GM21390 (cell line): ENCODE results near the gene MRPS25.

ENCODE experiments used
- ATAC-seq: cut with Tn5 transposase; IDR thresholded peaks from one replicate; pipeline ENCODE4 v1.9.1; 2021; ENCODE audit not compliant: unreplicated experiment

Gene MRPS25

GRCh38 chr3:15083252-15083651 is 18.1 kb upstream of the MRPS25 start:
- ATAC-seq, result no peak

- ATAC-seq, result no peak
These were observed 17.0 kb upstream of the MRPS25 start for GRCh38 chr3:15081960-15082664.

DNA sequence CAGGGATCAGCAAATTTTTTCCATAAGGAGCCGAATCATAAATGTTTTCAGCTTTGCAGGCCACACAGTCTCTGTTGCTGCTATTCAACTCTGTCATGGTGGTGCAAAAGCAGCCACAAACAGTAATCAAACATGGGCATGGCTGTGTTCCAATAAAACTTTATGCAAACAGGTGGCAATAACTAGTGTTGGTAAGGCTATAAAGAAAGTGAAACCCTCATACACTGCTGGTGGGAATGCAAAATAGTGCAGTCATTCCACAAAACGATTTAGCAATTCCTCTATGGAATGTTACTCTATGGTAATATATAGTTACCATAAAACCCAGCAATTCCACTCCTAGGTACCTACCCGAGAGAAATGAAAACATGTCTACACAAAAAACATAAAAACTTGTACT is 14.0 kb upstream of the MRPS25 start:
- ATAC-seq, result no peak

- no peak for ATAC-seq
These were observed 9.4 kb upstream of the MRPS25 start for GRCh38 chr3:15074500-15074899.

- no peak for ATAC-seq
These were observed 6.6 kb upstream of the MRPS25 start for GRCh38 chr3:15071699-15072098.

- no peak for ATAC-seq
These were observed 4.3 kb upstream of the MRPS25 start for GRCh38 chr3:15069441-15069840.

GRCh38 chr3:15066467-15066866 is 1.4 kb upstream of the MRPS25 start:
- no peak for ATAC-seq

GRCh38 chr3:15065550-15066007 is 464 bp upstream of the MRPS25 start:
- ATAC-seq, result no peak

GRCh38 chr3:15064299-15064834 is 748 bp downstream of the MRPS25 start:
- ATAC-seq, result peak; percentile 21

DNA sequence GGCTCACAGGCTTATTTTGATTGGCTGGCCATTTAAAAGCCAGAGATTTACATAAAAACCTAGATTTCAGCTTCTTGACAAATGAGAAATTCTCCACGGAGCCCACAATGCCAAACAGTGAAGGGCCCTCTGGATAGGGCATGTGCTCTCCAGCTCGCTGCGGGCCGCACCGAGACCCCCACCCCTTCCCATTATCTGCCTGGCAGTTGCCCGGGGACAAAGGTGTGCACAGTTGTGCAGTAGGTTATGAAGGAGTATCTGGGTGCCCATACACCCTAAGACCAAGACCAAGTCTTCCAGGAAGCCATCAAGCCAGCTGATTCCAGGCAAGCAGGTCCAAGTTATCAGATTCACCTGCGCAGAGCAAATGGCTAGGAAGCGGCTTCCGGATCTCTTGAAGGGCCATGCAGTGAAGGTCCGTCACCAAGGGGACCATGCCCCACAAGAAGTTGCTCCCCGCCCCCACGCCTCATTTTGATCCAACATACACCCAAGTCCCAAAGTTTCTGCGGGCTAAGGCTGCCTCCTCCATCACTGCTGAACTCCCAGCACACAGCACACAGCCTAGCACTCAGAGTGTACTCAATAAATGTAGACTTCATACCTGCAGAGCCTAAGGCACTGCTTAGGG is 1.3 kb downstream of the MRPS25 start:
- ATAC-seq, result no peak

- ATAC-seq, result no peak
These were observed 1.9 kb downstream of the MRPS25 start for GRCh38 chr3:15063238-15063637.

DNA sequence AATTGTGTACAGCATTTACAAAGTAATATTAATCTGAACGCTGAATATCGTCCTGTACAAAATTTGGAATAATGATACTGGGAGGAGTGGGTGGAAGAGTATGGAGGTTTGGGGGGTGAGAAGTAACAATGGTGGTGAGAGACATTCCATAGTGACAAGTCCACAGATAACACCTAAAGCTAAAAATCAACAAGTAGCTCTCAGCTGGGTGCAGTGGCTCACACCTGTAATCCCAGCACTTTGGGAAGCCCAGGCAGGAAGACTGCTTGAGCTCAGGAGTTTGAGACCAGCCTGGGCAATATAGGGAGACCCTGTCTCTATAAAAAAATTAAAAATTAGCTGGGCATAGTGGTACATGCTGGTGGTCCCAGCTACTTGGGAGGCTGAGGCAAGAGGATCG is 5.1 kb downstream of the MRPS25 start:
- ATAC-seq, result no peak

DNA sequence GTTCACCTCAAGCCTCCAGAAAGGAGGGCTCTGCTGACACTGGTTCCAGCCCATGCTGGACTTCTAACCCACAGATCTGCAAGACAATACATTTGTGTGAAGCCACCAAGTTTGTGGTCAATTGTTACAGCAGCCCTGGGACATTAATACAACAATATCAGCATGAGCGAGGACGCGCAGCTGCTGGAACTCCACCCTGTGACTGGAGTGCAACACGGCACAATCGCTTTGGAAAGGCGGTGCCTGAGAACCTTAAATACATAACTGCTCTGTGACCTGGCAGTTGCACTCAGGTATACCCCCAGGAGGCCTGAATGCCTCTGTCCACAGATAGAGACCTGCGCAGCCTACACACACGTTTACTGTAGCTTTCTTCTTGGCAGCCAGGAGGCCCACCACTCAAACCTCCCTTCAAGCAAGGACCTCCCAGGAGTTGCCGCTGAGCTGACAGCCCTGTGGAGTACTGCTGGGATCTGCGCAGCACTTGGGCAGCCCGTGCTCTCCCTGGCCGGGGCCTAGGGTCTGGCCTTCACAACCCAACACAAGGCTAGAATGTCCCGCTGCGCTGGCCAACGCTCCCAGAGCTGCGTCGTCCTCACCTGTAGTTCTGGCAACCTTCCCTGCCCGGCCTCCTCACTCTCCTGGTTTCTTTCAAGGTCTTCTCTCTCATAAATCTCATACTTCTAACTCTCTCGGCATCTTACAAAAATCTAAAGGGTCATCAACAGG is 8.3 kb downstream of the MRPS25 start:
- ATAC-seq, result no peak

DNA sequence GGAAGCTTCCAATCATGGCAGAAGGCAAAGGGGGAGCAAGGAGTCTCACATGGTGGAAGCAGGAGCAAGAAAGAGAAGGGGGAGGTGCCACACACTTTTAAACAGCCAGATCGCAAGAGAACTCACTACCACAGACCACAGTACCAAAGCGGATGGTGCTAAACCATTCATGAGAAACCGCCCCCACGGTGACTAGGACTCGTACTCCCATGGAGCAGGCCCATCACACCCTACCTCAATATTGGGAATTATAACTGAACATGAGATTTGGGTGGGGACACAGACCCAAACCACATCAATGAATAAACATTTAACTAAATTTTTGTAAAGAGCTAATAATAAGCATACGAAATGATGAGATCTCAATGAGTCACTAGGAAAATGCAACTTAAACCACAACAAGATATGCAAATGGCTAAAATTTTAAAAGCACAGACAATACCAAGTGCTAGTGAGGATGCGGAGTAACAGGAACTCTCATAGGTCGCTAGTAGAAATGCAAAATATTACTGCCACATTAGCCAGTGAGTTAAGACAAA is 10.0 kb downstream of the MRPS25 start:
- ATAC-seq, result peak; percentile 40

DNA sequence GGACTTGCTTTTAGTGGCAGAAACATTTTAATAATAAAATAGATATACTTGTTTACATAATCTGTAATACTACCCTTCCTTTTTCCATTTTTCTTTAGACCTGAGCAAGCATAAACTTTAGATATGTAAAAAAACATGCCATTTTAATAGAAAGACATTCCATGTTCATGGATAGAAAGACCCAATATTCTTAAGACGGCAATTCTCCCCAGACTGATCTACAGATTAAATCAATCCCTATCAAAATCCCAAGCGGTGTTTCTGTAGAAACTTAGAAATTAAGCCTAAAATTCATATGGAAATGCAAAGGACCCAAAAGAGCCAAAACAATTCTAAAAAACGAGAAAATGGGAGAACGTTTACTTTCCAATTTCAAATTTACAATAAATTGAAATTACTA is 11.6 kb downstream of the MRPS25 start:
- no peak for ATAC-seq

DNA sequence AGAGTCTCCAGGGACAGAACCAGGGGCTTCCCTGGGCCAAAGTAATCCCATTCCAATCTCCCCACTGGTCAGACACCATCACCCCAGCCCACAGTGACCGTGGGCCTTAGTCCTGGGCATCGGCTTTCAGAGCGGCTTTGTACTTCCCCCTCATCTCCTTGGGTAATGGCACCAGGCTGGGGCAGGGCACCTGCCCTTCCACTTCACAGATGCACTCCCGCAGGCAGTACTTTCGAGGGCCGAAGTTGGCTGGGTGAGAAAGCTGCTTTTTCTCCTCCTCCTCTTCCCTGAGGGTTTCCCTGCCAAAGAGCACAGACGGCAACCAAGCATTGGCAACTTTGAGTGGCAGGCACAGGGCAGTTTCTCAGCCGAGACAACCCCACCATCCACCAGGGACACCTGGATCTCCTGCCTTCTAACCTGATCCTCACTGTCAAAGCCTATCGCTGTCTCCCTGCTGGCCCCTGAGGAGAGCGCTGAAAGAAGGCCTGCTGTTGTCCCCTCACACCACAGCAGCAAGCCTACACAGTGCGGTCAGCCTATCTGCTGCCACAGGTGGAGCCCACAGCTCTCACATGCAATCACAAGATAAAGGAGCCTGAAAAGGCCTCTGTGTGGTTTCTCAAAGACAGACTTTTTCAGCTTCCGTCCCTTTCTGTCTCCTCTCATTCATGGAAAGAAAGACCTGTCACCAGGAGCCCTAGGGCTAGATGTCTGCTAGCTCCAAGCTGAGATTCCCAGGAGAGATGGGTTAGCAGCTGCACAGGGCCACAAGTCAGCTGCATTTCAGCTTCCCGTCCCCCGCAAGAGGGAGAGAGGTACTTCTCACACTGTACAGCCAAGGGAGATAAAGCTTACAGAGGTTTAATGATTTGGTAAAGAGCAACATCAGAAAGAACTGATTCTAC is 12.5 kb downstream of the MRPS25 start:
- no peak for ATAC-seq

- peak; percentile 45 for ATAC-seq
These were observed 13.6 kb downstream of the MRPS25 start for GRCh38 chr3:15051531-15051930.

DNA sequence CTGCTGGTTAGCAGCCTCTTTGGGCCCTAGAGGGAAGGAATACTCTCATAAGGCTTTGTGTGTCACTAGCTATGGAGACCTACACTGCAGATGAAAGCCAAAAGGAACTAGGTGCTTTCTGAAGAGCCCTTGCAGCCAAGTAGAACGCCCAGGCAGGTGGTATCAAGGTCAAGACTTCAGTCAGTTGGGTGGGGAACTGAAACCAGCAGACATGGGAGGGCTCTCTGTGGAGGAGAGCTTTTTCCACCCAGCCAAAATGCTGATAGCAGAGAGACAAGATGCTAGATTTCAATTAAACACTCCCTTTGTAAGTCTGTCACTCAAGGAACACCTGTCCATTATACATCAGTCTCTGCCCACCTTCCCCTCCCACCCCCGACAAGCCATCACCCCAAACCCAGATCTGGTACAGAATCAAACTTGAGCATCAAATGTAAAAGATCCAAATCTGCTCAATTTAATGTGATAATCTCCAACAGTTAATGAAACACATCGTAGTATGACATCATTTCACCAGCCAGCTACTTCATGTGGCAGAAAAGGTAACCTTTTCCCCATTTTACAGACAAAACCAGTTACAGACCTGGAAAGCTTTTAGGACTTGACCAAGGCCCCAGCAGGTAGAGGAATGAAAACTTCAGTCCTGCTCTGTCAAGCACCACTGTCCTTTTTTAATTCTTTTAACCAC is 14.6 kb downstream of the MRPS25 start:
- peak; percentile 84 for ATAC-seq

GRCh38 chr3:15049584-15049983 is 15.5 kb downstream of the MRPS25 start:
- ATAC-seq, result no peak

GRCh38 chr3:15045667-15046066 is 19.4 kb downstream of the MRPS25 start:
- ATAC-seq, result no peak
